Measurements from ENCODE around the gene DENND4B. TPM values are rescaled to one million over a fixed set of nuclear protein-coding genes. Genes with fewer than 3 reads are reported as not detected.

Gene DENND4B
- 100 to 1,000 TPM; 102 to 107 TPM for total RNA-seq

GRCh38 chr1:153946622-153947241 lies at the start of gene DENND4B:
Gene DENND4B (minus strand): TSS chr1:153946718. CDS start chr1:153944374, 2,344 bp downstream.
- ChIA-PET POLR2A (interaction anchor here (0.8 to 8.9 kb wide), 19 partner anchors 9 to 274 kb away, joined by 3 to 126 read pairs (median 5); partner anchors contain the start of genes CREB3L4, CRTC2, GATAD2B and JTB), CTCF (interaction anchor here (0.8 to 4.8 kb wide), 23 partner anchors 9 to 156 kb away, joined by 3 to 59 read pairs (median 5); partner anchors contain the start of genes CREB3L4, CRTC2, GATAD2B and JTB)
- peak within 1 kb of the TSS; percentile 88 for H3K4me3 Mint-ChIP-seq
- peak; percentile 99 for TF ChIP-seq CTCF (IDR thresholded peaks at IDR 0.05)
- no peaks in the 10 kb centered on the region for H3K9me3 Mint-ChIP-seq
- H3K36me3 Mint-ChIP-seq (ENCODE audit: low read depth): peaks cover 41% of the 10 kb centered on the region
- H3K4me1 Mint-ChIP-seq (ENCODE audit: low read depth): peaks cover 26% of the 10 kb centered on the region
- no peaks in the 10 kb centered on the region for H3K27me3 Mint-ChIP-seq
- DNase-seq (peak; percentile 78), ATAC-seq (peak; percentile 73)
- H3K27ac Mint-ChIP-seq: peak within 1 kb of the TSS; percentile 99
- intact Hi-C loops (cut with micrococcal nuclease): no loop called here

DNA sequence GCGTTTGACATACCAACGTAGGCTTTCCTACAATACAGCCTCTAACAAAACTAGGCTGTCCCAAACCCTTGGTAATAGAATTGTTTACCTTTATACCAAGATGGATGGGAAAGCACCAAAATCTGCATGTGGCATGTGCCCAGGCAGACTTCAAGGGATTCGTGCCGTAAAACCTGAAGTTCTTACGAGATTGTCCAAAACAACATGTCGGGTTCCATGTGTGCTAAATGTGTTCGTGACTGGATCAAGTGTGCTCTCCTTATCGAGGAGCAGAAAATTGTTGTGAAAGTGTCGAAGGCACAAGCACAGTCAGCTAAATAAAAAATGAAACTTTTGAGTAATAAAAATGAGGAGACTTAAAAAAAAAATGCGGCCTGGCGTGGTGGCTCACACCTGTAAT lies 49.1 kb upstream of the DENND4B start:
- POLR2A ChIA-PET: interaction anchor here (0.8 to 12.7 kb wide), 8 partner anchors 9 to 189 kb away, joined by 3 to 237 read pairs (median 4); partner anchors contain the start of genes CREB3L4, JTB and NUP210L
- intact Hi-C loops (cut with micrococcal nuclease): loop anchor here (10.0 kb wide), 2 partner anchors 159 to 269 kb away; partner anchors contain the start of gene NUP210L
- Mint-ChIP-seq H3K4me3 (no peak overlapping the region), H3K9me3 (peaks cover 2% of the 10 kb centered on the region), H3K27me3 (no peaks in the 10 kb centered on the region), H3K4me1 (ENCODE audit: low read depth) (peaks cover 11% of the 10 kb centered on the region), H3K36me3 (ENCODE audit: low read depth) (peaks cover 50% of the 10 kb centered on the region), H3K27ac (peak overlapping the region; percentile 50)
- no peak for TF ChIP-seq CTCF (IDR thresholded peaks at IDR 0.05)
- no peak for ATAC-seq
- CTCF ChIA-PET: interaction anchor here (1.9 kb wide), 1 partner anchor 9 kb away, joined by 9 read pairs; the partner anchor contains the start of gene RAB13
- no peak for DNase-seq

DNA sequence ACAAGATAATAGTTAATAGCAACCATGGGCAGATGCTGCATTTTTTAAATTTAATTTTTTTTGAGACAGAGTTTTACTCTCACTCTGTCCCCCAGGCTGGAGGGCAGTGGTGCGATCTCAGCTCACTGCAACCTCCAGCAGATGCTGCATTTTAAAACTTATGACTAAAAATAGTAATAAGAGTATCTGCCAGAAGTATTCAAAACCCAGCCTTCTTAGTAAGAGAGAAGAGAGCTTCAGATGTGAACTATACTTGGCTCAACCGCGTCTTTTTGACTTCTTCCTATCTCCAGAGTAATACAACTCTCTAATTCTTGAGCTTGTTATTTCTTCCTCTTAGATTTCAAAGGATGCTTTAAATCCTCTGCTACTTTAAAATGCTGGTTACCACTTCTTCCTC lies 48.7 kb upstream of the DENND4B start:
- H3K27me3 Mint-ChIP-seq: no peaks in the 10 kb centered on the region

GRCh38 chr1:153991806-153992205 lies 45.3 kb upstream of the DENND4B start:
- H3K27me3 Mint-ChIP-seq: no peaks in the 10 kb centered on the region
- TF ChIP-seq CTCF (IDR thresholded peaks at IDR 0.05): no peak
- H3K4me3 Mint-ChIP-seq: peak overlapping the region; percentile 95
- POLR2A ChIA-PET: interaction anchor here (0.6 to 12.7 kb wide), 21 partner anchors 10 to 423 kb away, joined by 3 to 237 read pairs (median 5); partner anchors contain the start of genes CREB3L4, CRTC2, DENND4B and GATAD2B
- H3K9me3 Mint-ChIP-seq: peaks cover 2% of the 10 kb centered on the region
- CTCF ChIA-PET: interaction anchor here (0.9 to 2.2 kb wide), 6 partner anchors 15 to 343 kb away, joined by 3 to 7 read pairs (median 4); partner anchors contain the start of genes DENND4B, HAX1 and JTB
- H3K36me3 Mint-ChIP-seq (ENCODE audit: low read depth): peaks cover 51% of the 10 kb centered on the region
- H3K4me1 Mint-ChIP-seq (ENCODE audit: low read depth): peaks cover 22% of the 10 kb centered on the region
- ATAC-seq (no peak), DNase-seq (no peak)
- H3K27ac Mint-ChIP-seq: peak overlapping the region; percentile 98
- intact Hi-C loops (cut with micrococcal nuclease): loop anchor here (2.0 to 10.0 kb wide), 3 partner anchors 35 to 273 kb away; partner anchors contain the start of gene NUP210L

More for the DNA sequence above, 48.7 kb upstream of the DENND4B start:
- H3K4me3 Mint-ChIP-seq: no peak overlapping the region
- no peak for TF ChIP-seq CTCF (IDR thresholded peaks at IDR 0.05)
- POLR2A ChIA-PET: interaction anchor here (0.8 to 12.7 kb wide), 9 partner anchors 7 to 189 kb away, joined by 3 to 237 read pairs (median 4); partner anchors contain the start of genes CREB3L4, JTB and NUP210L
- H3K27ac Mint-ChIP-seq: peak overlapping the region; percentile 50
- peaks cover 2% of the 10 kb centered on the region for H3K9me3 Mint-ChIP-seq
- no peak for ATAC-seq
- H3K4me1 Mint-ChIP-seq (ENCODE audit: low read depth): peaks cover 15% of the 10 kb centered on the region
- CTCF ChIA-PET: interaction anchor here (0.6 to 1.9 kb wide), 2 partner anchors 8 to 77 kb away, joined by 3 to 9 read pairs; partner anchors contain the start of gene RAB13
- H3K36me3 Mint-ChIP-seq (ENCODE audit: low read depth): peaks cover 51% of the 10 kb centered on the region
- DNase-seq: no peak
- intact Hi-C loops (cut with micrococcal nuclease): loop anchor here (10.0 kb wide), 2 partner anchors 160 to 270 kb away; partner anchors contain the start of gene NUP210L

Data from activated CD8-positive, alpha-beta T cell treated with anti-CD3 and anti-CD28 coated beads for 36 hours (primary cell).